Stomach smooth muscle (tissue), 2 donors: ENCODE results near the gene PLAAT4.
"Not testable (repeated sequence)": the region's sequence is repeated elsewhere in the genome, so short reads cannot be mapped to it uniquely, and the experiment has no call there.

Experiments
- H3K27ac ChIP-seq: one replicate; pipeline ENCODE4 v1.7.0; 2013; ENCODE audit warnings: mild to moderate bottlenecking, low read length, inconsistent platforms
- H3K27me3 ChIP-seq, 2 donors: one replicate each; pipeline ENCODE4 v1.7.0; 2013; ENCODE audit warnings: low read length in 2 of 2; ENCODE audit not compliant: insufficient read depth in 2 of 2, control insufficient read depth in 1 of 2
- H3K36me3 ChIP-seq, 2 donors: one replicate each; pipeline ENCODE4 v1.7.0; 2013; ENCODE audit warnings: low read length in 2 of 2; ENCODE audit not compliant: control insufficient read depth in 2 of 2, insufficient read depth in 2 of 2
- H3K4me1 ChIP-seq: one replicate; pipeline ENCODE4 v1.7.0; 2013; ENCODE audit warnings: low read length; ENCODE audit not compliant: control insufficient read depth, insufficient read depth
- H3K4me3 ChIP-seq, 2 donors: one replicate each; pipeline ENCODE4 v1.7.0; 2013; ENCODE audit warnings: low read length in 2 of 2
- H3K9ac ChIP-seq, 2 donors: one replicate each; pipeline ENCODE4 v1.7.0; 2013; ENCODE audit warnings: low read length in 2 of 2, mild to moderate bottlenecking in 1 of 2
- H3K9me3 ChIP-seq, 2 donors: one replicate each; pipeline ENCODE4 v1.7.0; 2013; ENCODE audit warnings: low read length in 2 of 2; ENCODE audit not compliant: control insufficient read depth in 2 of 2
- donor health status: healthy.
- donor health status: Pancreatic carcinoma.

PLAAT4 gene

DNA sequence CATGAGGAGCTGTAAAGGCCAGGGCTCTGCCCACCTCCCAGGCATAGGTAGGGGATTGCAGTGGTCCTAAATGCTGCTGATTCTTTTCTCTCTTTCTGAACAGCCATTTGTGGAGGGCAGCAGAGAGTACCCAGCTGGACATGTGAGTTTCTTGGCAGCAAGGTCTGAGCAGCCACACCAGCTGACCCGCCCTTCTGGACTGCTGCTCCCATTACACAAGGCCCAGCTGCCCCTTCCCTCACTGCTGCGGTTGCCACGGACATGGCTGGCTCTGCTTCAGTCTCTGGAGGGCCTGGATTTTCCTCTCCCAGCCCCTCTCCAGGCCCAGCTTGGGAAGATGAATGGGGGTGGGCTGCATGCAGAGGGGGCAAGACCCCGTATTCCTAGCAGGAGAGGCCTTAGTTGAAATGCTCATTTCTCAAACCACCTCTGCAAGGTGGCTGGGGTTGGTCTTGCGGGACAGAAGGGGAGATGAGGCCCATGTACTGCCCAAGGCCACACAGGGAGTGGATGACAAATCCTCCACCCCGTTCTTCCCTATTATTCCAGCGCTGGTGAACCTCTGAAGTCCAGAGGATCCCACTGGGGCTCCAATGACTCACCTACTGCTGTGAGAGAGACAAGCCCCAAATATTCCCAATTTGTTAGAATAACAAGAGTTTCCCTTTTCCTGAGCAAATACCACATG is 26.1 kb upstream of the PLAAT4 start:
- Histone ChIP-seq H3K36me3 (no peaks in the 10 kb centered on the region), H3K27ac (no peak overlapping the region), H3K9ac (no peak overlapping the region), H3K4me1 (peaks cover 5% of the 10 kb centered on the region), H3K9me3 (no peaks in the 10 kb centered on the region), H3K4me3 (no peak overlapping the region), H3K27me3 (no peaks in the 10 kb centered on the region)

DNA sequence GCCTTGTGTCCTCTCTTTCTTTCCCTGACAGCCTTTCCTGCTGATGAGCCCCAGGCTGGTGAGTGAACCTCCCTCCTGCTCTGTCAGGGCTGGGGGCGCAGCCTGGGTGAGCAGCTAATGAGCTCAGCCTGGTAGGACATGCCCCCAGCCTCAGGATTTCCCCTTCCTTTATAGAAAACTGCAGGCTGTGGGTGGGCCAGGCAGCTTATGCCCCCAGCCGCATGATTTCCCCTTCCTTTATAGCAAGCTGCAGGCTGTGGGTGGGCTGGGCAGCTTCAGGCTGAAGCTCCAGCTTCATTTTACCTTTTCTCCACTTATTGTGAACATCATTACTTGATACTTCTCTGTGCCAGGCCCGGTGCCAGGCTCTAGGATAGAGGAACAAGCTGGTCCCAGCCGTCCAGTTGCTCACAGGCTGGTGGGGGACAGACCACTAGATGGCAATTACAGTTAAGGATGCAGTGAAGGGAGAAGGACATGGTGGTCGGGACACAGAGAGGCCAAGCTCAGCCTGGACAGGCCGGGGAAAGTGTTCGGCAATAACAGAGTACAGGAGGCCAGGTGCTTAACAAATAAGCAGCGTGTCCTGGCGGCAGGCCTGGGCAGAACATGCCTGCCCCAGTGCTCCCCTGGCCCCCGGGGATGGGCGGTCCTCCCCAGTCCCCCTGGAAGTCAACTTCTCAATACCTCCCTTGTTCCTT is 25.4 kb upstream of the PLAAT4 start:
- no peak overlapping the region for H3K4me3 ChIP-seq
- H3K36me3 ChIP-seq, result no peaks in the 10 kb centered on the region
- H3K9ac ChIP-seq, result no peak overlapping the region
- H3K27ac ChIP-seq, result no peak overlapping the region
- H3K27me3 ChIP-seq, result no peaks in the 10 kb centered on the region
- H3K4me1 ChIP-seq, result peaks cover 5% of the 10 kb centered on the region
- no peaks in the 10 kb centered on the region for H3K9me3 ChIP-seq

- H3K9me3 ChIP-seq, result no peaks in the 10 kb centered on the region
- H3K27ac ChIP-seq, result no peak overlapping the region
- H3K36me3 ChIP-seq, result no peaks in the 10 kb centered on the region
- no peak overlapping the region for H3K9ac ChIP-seq
- H3K4me3 ChIP-seq, result no peak overlapping the region
- peaks cover 5% of the 10 kb centered on the region for H3K4me1 ChIP-seq
- no peaks in the 10 kb centered on the region for H3K27me3 ChIP-seq
Measured at GRCh38 chr11:63512816-63513215, 23.8 kb upstream of the PLAAT4 start.

DNA sequence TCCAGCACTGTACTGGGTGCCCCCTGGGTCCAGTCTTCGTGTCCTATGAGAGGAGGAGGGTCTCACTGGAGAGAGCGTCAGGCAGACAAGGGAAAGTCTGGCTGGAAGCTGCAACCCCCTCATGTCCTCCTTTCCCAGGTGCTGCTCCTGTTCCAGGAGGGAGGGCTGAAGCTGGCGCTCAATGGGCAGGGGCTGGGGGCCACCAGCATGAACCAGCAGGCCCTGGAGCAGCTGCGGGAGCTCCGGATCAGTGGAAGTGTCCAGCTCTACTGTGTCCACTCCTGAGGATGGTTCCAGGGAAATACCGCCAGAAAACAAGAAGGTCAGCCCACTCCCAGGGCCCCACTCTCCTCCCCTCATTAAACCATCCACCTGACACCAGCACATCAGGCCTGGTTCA is 20.5 kb upstream of the PLAAT4 start:
- Histone ChIP-seq H3K27me3 (no peaks in the 10 kb centered on the region), H3K36me3 (no peaks in the 10 kb centered on the region), H3K4me3 (no peak overlapping the region), H3K4me1 (no peaks in the 10 kb centered on the region), H3K9ac (no peak overlapping the region), H3K9me3 (no peaks in the 10 kb centered on the region), H3K27ac (no peak overlapping the region)

DNA sequence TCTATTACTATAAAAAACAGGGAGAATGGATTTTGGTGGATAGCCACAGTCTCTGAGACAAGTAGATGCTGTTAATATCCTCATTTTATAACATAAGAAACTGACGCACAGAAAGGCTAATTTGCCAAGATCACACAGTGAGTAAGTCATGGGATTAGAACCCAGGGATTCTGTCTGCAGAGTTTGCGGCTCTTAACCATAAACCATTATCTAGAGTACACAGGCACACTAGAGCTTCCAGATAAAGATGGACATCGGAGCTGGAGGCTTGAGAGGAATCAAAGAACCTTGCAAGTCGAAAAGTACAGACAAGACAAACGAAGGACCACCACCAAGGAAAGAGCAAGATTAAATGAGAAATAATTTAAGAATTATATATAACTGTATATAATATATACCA is 19.5 kb upstream of the PLAAT4 start:
- Histone ChIP-seq H3K4me1 (no peaks in the 10 kb centered on the region), H3K9ac (no peak overlapping the region), H3K36me3 (no peaks in the 10 kb centered on the region), H3K27ac (no peak overlapping the region), H3K27me3 (no peaks in the 10 kb centered on the region), H3K9me3 (no peaks in the 10 kb centered on the region), H3K4me3 (no peak overlapping the region)

- no peak overlapping the region for H3K27ac ChIP-seq
Measured at GRCh38 chr11:63518548-63518947, 18.1 kb upstream of the PLAAT4 start.

DNA sequence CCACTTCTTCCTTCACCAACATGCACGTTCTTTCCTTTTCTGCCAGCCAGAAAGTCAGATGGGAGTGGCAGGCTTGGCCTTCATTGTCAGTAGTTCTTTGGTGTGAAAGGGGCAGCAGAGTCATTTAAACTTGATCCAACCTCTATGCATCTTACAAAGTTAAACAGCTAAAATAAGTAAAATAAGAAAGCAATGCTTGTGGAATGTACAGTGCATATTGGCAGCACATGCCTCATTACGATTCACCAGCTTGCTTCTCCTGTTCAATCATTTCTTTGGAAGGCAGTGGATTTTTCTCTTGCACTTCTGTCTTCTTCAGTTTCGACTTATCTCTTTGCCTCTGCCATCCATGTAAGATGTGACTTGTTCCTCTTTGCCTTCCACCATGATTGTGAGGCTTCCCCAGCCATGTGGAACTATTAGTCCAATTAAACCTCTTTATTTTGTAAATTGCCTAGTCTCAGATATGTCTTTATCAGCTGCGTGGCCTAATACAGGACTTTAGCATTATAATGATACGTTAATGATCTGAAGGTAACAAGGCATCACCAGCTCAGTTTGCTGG is 15.9 kb upstream of the PLAAT4 start:
- Histone ChIP-seq H3K27ac (no peak overlapping the region), H3K27me3 (no peaks in the 10 kb centered on the region)

More at GRCh38 chr11:63518548-63518947, 18.1 kb upstream of the PLAAT4 start:
- no peaks in the 10 kb centered on the region for H3K36me3 ChIP-seq
- no peaks in the 10 kb centered on the region for H3K9me3 ChIP-seq
- H3K27me3 ChIP-seq, result no peaks in the 10 kb centered on the region
- no peaks in the 10 kb centered on the region for H3K4me1 ChIP-seq
- no peak overlapping the region for H3K9ac ChIP-seq
- H3K4me3 ChIP-seq, result no peak overlapping the region

GRCh38 chr11:63521896-63522295 is 14.7 kb upstream of the PLAAT4 start:
- no peaks in the 10 kb centered on the region for H3K27me3 ChIP-seq

More for the DNA sequence above, 15.9 kb upstream of the PLAAT4 start:
- Histone ChIP-seq H3K4me1 (no peaks in the 10 kb centered on the region), H3K36me3 (no peaks in the 10 kb centered on the region), H3K4me3 (no peak overlapping the region), H3K9me3 (no peaks in the 10 kb centered on the region), H3K9ac (no peak overlapping the region)

GRCh38 chr11:63523151-63523550 is 13.5 kb upstream of the PLAAT4 start:
- no peaks in the 10 kb centered on the region for H3K9me3 ChIP-seq
- H3K4me3 ChIP-seq, result no peak overlapping the region
- no peaks in the 10 kb centered on the region for H3K4me1 ChIP-seq
- no peaks in the 10 kb centered on the region for H3K36me3 ChIP-seq
- no peak overlapping the region for H3K27ac ChIP-seq
- H3K9ac ChIP-seq, result no peak overlapping the region
- H3K27me3 ChIP-seq, result no peaks in the 10 kb centered on the region

More at GRCh38 chr11:63521896-63522295, 14.7 kb upstream of the PLAAT4 start:
- Histone ChIP-seq H3K4me1 (no peaks in the 10 kb centered on the region), H3K27ac (no peak overlapping the region), H3K9ac (no peak overlapping the region), H3K36me3 (no peaks in the 10 kb centered on the region), H3K4me3 (no peak overlapping the region), H3K9me3 (no peaks in the 10 kb centered on the region)

- no peak overlapping the region for H3K4me3 ChIP-seq
- H3K9me3 ChIP-seq, result no peaks in the 10 kb centered on the region
- no peaks in the 10 kb centered on the region for H3K27me3 ChIP-seq
- no peak overlapping the region for H3K9ac ChIP-seq
- no peaks in the 10 kb centered on the region for H3K36me3 ChIP-seq
- no peak overlapping the region for H3K27ac ChIP-seq
- no peaks in the 10 kb centered on the region for H3K4me1 ChIP-seq
Measured at GRCh38 chr11:63527667-63528066, 8.9 kb upstream of the PLAAT4 start.

DNA sequence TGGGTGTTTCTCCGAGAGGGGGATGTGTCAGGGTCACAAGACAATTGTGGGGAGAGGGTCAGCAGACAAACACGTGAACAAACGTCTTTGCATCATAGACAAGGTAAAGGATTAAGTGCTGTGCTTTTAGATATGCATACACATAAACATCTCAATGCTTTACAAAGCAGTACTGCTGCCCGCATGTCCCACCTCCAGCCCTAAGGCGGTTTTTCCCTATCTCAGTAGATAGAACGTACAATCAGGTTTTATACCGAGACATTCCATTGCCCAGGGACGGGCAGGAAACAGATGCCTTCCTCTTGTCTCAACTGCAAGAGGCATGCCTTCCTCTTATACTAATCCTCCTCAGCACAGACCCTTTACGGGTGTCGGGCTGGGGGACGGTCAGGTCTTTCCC is 8.5 kb upstream of the PLAAT4 start:
- H3K36me3 ChIP-seq, H3K27ac ChIP-seq: not testable (repeated sequence)

More for the DNA sequence above, 8.5 kb upstream of the PLAAT4 start:
- not testable (repeated sequence) for H3K9me3 ChIP-seq, H3K4me1 ChIP-seq, H3K27me3 ChIP-seq, H3K4me3 ChIP-seq, H3K9ac ChIP-seq
